ENCODE results near the gene PGS1.

PGS1 gene

GRCh38 chr17:78341559-78342448 lies 36.6 kb upstream of the PGS1 start:
- Histone ChIP-seq H3K4me1 (ENCODE audit: insufficient read depth, low read length) (peaks cover 14% of the 10 kb centered on the region), H3K27me3 (ENCODE audit: insufficient read depth, low read length) (peaks cover 39% of the 10 kb centered on the region), H3K4me3 (ENCODE audit: low read length) (peak overlapping the region; percentile 53; the same call in 1 of the 2 replicates), H3K9me3 (ENCODE audit: insufficient read depth, low read depth, low read length) (no peaks in the 10 kb centered on the region), H3K9ac (ENCODE audit: low read depth, low read length) (no peak overlapping the region), H3K27ac (ENCODE audit: low read length) (no peak overlapping the region), H3K36me3 (ENCODE audit: insufficient read depth, low read depth, low read length) (no peaks in the 10 kb centered on the region)

GRCh38 chr17:78342449-78343186 lies 35.8 kb upstream of the PGS1 start:
- Histone ChIP-seq H3K9me3 (ENCODE audit: insufficient read depth, low read depth, low read length) (no peaks in the 10 kb centered on the region), H3K27ac (ENCODE audit: low read length) (no peak overlapping the region), H3K9ac (ENCODE audit: low read depth, low read length) (no peak overlapping the region), H3K36me3 (ENCODE audit: insufficient read depth, low read depth, low read length) (no peaks in the 10 kb centered on the region), H3K27me3 (ENCODE audit: insufficient read depth, low read length) (peaks cover 39% of the 10 kb centered on the region), H3K4me1 (ENCODE audit: insufficient read depth, low read length) (peaks cover 14% of the 10 kb centered on the region), H3K4me3 (ENCODE audit: low read length) (peak overlapping the region; percentile 53; the same call in 1 of the 2 replicates)

- Histone ChIP-seq H3K9me3 (ENCODE audit: insufficient read depth, low read depth, low read length) (no peaks in the 10 kb centered on the region), H3K4me1 (ENCODE audit: insufficient read depth, low read length) (peaks cover 14% of the 10 kb centered on the region), H3K4me3 (ENCODE audit: low read length) (no peak overlapping the region), H3K27ac (ENCODE audit: low read length) (no peak overlapping the region), H3K9ac (ENCODE audit: low read depth, low read length) (no peak overlapping the region), H3K27me3 (ENCODE audit: insufficient read depth, low read length) (peaks cover 39% of the 10 kb centered on the region), H3K36me3 (ENCODE audit: insufficient read depth, low read depth, low read length) (no peaks in the 10 kb centered on the region)
Measured at GRCh38 chr17:78343187-78343542, 35.3 kb upstream of the PGS1 start.

- Histone ChIP-seq H3K9ac (ENCODE audit: low read depth, low read length) (no peak overlapping the region), H3K9me3 (ENCODE audit: insufficient read depth, low read depth, low read length) (no peaks in the 10 kb centered on the region), H3K27ac (ENCODE audit: low read length) (no peak overlapping the region), H3K4me3 (ENCODE audit: low read length) (no peak overlapping the region), H3K36me3 (ENCODE audit: insufficient read depth, low read depth, low read length) (no peaks in the 10 kb centered on the region), H3K27me3 (ENCODE audit: insufficient read depth, low read length) (peaks cover 39% of the 10 kb centered on the region), H3K4me1 (ENCODE audit: insufficient read depth, low read length) (peaks cover 14% of the 10 kb centered on the region)
Measured at GRCh38 chr17:78343543-78344201, 34.8 kb upstream of the PGS1 start.

- Histone ChIP-seq H3K27ac (ENCODE audit: low read length) (no peak overlapping the region), H3K27me3 (ENCODE audit: insufficient read depth, low read length) (peaks cover 39% of the 10 kb centered on the region), H3K4me3 (ENCODE audit: low read length) (no peak overlapping the region), H3K9me3 (ENCODE audit: insufficient read depth, low read depth, low read length) (no peaks in the 10 kb centered on the region), H3K36me3 (ENCODE audit: insufficient read depth, low read depth, low read length) (no peaks in the 10 kb centered on the region), H3K9ac (ENCODE audit: low read depth, low read length) (no peak overlapping the region), H3K4me1 (ENCODE audit: insufficient read depth, low read length) (peaks cover 14% of the 10 kb centered on the region)
Measured at GRCh38 chr17:78344666-78345065, 33.8 kb upstream of the PGS1 start.

- peaks cover 14% of the 10 kb centered on the region for H3K4me1 ChIP-seq (ENCODE audit: insufficient read depth, low read length)
- no peak overlapping the region for H3K4me3 ChIP-seq (ENCODE audit: low read length)
- no peak overlapping the region for H3K27ac ChIP-seq (ENCODE audit: low read length)
- no peak overlapping the region for H3K9ac ChIP-seq (ENCODE audit: low read depth, low read length)
- H3K36me3 ChIP-seq (ENCODE audit: insufficient read depth, low read depth, low read length), result no peaks in the 10 kb centered on the region
- peaks cover 35% of the 10 kb centered on the region for H3K27me3 ChIP-seq (ENCODE audit: insufficient read depth, low read length)
- H3K9me3 ChIP-seq (ENCODE audit: insufficient read depth, low read depth, low read length), result no peaks in the 10 kb centered on the region
Measured at GRCh38 chr17:78345172-78345571, 33.3 kb upstream of the PGS1 start.

- Histone ChIP-seq H3K36me3 (ENCODE audit: insufficient read depth, low read depth, low read length) (no peaks in the 10 kb centered on the region), H3K9me3 (ENCODE audit: insufficient read depth, low read depth, low read length) (no peaks in the 10 kb centered on the region), H3K27me3 (ENCODE audit: insufficient read depth, low read length) (peaks cover 28% of the 10 kb centered on the region), H3K27ac (ENCODE audit: low read length) (no peak overlapping the region), H3K9ac (ENCODE audit: low read depth, low read length) (no peak overlapping the region), H3K4me1 (ENCODE audit: insufficient read depth, low read length) (peaks cover 14% of the 10 kb centered on the region), H3K4me3 (ENCODE audit: low read length) (no peak overlapping the region)
Measured at GRCh38 chr17:78345791-78346494, 32.5 kb upstream of the PGS1 start.

- H3K27me3 ChIP-seq (ENCODE audit: insufficient read depth, low read length), result peaks cover 25% of the 10 kb centered on the region
- H3K27ac ChIP-seq (ENCODE audit: low read length), result no peak overlapping the region
- H3K9ac ChIP-seq (ENCODE audit: low read depth, low read length), result no peak overlapping the region
- H3K9me3 ChIP-seq (ENCODE audit: insufficient read depth, low read depth, low read length), result no peaks in the 10 kb centered on the region
- no peaks in the 10 kb centered on the region for H3K36me3 ChIP-seq (ENCODE audit: insufficient read depth, low read depth, low read length)
- no peak overlapping the region for H3K4me3 ChIP-seq (ENCODE audit: low read length)
- peaks cover 20% of the 10 kb centered on the region for H3K4me1 ChIP-seq (ENCODE audit: insufficient read depth, low read length)
Measured at GRCh38 chr17:78346605-78347250, 31.7 kb upstream of the PGS1 start.

GRCh38 chr17:78347453-78347852 lies 31.0 kb upstream of the PGS1 start:
- H3K27ac ChIP-seq (ENCODE audit: low read length), result no peak overlapping the region
- no peak overlapping the region for H3K4me3 ChIP-seq (ENCODE audit: low read length)

GRCh38 chr17:78348055-78348770 lies 30.2 kb upstream of the PGS1 start:
- Histone ChIP-seq H3K27me3 (ENCODE audit: insufficient read depth, low read length) (peaks cover 17% of the 10 kb centered on the region), H3K9ac (ENCODE audit: low read depth, low read length) (no peak overlapping the region), H3K9me3 (ENCODE audit: insufficient read depth, low read depth, low read length) (no peaks in the 10 kb centered on the region), H3K4me1 (ENCODE audit: insufficient read depth, low read length) (peaks cover 21% of the 10 kb centered on the region), H3K36me3 (ENCODE audit: insufficient read depth, low read depth, low read length) (no peaks in the 10 kb centered on the region), H3K27ac (ENCODE audit: low read length) (no peak overlapping the region), H3K4me3 (ENCODE audit: low read length) (no peak overlapping the region)

More at GRCh38 chr17:78347453-78347852, 31.0 kb upstream of the PGS1 start:
- Histone ChIP-seq H3K9me3 (ENCODE audit: insufficient read depth, low read depth, low read length) (no peaks in the 10 kb centered on the region), H3K9ac (ENCODE audit: low read depth, low read length) (no peak overlapping the region), H3K36me3 (ENCODE audit: insufficient read depth, low read depth, low read length) (no peaks in the 10 kb centered on the region), H3K4me1 (ENCODE audit: insufficient read depth, low read length) (peaks cover 27% of the 10 kb centered on the region), H3K27me3 (ENCODE audit: insufficient read depth, low read length) (peaks cover 24% of the 10 kb centered on the region)
